H54 (cell line): ENCODE data around the gene SCN4A.
"Not testable (repeated sequence)": the region's sequence is repeated elsewhere in the genome, so short reads cannot be mapped to it uniquely, and the experiment has no call there.

Experiments used
- DNase-seq: peaks from one replicate; pipeline ENCODE4 v3.0.0; 2011; ENCODE audit warnings: low spot score, mixed read lengths; ENCODE audit not compliant: insufficient read length
- FAIRE-seq: peaks from 3 replicates; lab custom pipeline; 2011; peaks lifted over from hg19 to GRCh38; lab: Jason Lieb, UNC
- POLR2A ChIP-seq: IDR thresholded peaks from 2 replicates; pipeline ENCODE4 v1.6.1; 2011; ENCODE audit warnings: low read depth, mild to moderate bottlenecking, low read length

Gene SCN4A

DNA sequence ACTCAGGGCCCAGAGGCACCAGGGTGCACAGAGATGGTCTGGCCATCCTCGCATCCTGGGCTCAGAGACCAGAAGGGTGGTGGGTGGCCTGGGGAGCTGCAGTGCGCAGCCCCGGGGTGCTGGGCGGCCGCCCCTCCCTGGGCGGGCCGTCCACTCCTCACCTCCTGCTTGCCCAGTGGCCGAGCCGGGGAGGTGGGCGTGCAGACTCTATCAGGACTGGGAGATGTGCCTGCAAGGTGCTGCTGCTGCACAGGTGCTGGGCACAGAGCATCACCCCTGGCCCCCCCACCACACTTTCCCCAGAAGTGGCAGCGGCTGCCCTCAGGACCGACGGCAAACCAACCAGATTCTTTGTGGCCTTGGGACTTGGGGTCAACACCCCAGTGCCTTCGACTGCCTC, at the start of gene SCN4A:
SCN4A (minus strand) TSS at position 123 of the 400 bp plus-strand sequence; CDS start at position 46, 77 bp downstream.
- FAIRE-seq (no peak), DNase-seq (no peak)
- no peak for TF ChIP-seq POLR2A

DNA sequence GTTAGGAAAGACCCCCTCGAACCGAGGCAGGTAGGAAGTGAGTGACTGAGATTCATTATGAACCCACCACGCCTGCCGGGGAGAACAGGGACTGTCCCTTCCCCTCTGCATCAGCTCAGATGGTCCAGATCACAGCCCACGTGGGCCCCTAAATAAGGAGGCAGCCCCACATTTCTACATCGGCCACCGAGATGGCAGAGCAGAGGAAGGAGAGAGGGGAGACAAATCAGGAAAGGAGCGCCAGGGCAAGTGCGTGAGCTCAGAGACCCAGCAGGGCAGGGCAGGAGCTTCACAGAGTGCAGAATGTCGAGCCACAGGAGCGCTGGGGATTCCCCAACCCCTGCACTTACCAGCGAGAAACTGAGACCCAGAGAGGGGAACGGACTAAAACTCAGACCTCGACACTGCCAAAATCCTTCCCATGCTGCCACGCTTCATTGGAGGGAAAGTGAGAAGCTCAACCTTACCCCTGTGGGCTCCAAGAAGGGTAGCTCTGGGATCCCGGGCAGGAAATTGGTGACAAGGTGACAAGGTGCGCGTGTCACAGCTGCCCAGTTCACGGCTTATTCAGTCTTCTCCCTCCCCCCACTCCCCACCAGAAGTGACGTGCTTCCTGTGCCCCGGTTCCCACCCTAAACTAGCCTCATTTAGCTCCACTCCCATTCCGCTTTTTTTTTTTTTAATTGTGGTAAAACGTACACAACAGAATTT, 47.5 kb upstream of the SCN4A start, which contains the start of gene ICAM2:
ICAM2 (minus strand) TSS at position 578 of the 711 bp plus-strand sequence. CDS start 13,942 bp downstream, outside the sequence.
- DNase-seq (no peak), FAIRE-seq (no peak)
- no peak for TF ChIP-seq POLR2A

- DNase-seq, FAIRE-seq: not testable (repeated sequence)
Measured at GRCh38 chr17:64019551-64019961, 46.8 kb upstream of the SCN4A start.

DNA sequence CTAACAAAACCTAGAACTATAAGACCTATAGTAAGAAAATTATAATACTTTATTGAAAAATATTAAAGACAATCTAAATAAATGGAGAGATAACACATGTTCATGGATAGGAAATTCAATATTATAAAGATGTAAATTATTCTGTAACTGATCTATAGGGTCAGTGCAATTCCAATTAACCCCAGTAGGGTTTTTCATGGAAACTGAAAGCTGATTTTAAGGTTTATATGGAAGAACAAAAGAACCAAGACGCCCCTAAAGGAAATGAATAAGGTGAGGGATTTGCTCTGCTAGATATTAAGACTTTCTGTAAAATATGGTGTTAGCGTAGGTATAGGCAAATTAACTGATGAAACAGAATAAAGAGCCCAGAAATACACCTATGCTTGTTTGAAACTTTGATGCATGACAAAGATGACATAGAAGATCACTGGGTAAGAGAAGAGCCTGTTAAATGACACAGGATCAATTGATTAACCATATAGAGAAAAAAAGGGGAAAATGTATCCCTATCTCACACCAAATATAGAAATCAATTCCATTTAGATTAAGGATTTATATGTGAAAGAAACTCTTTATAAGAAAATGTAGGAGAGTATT, 44.8 kb upstream of the SCN4A start:
- no peak for FAIRE-seq
- no peak for TF ChIP-seq POLR2A
- no peak for DNase-seq

DNA sequence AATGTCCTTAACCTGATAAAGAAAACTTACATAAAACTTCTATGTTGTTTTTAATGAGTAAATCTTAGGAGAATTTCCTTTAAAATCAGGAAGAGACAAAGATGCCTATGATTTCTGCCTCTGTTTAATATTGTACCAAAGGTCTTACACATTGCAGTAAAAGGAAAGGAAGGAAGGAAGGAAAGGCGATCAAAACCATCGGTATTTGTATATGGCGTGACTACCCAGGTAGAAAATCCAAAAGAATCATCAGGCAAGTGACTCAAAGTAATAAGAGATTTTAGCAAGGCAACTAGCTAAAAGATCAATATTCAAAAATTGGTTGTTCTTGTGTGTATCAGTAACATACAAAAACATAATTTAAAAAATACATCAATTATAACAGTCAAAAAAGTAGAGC, 44.3 kb upstream of the SCN4A start:
- no peak for FAIRE-seq
- TF ChIP-seq POLR2A, result no peak
- DNase-seq, result no peak

DNA sequence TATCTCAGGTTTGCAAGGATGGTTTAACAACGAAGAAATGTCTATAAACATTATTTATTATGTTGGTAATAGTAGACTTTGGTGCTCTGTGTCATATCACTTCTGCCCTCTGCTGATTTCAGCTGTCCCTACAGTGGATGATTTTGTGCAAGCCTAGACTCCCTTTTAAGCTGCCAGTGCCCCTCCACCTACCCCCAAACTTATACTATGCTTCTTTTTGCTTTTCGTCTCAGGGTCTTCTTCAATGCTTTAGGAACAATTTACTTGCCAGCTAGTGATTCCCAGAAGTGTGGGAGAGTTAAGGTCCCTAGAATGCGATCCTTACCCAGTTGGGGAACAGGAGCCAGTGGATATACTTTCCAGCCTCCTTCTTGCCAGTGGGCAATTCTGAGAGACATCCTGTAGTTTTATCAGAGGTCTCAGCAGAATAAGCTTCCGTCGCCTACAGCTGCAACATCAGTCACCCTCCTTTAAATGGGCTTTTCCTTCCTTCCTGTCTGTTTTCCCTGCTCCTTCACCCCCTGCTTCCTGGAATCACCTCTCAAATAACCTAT, 43.6 kb upstream of the SCN4A start:
- no peak for FAIRE-seq
- DNase-seq, result no peak
- TF ChIP-seq POLR2A, result no peak

DNA sequence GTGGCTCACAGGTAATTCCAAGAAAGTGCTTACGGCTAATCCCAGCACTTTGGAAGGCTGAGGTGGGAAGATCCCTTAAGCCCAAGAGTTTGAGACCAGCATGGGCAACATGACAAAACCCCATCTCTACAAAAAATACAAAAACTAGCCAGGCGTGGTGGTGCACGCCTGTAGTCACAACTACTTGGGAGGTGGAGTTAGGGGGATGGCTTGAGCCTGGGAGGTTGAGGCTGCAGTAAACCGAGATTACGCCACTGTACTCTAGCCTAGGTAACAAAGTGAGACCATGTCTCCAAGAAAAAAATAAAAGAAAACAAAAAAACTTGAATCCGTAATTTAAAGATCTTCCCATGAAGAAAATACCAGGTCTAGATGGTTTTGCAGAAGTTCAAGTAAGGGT, 42.7 kb upstream of the SCN4A start:
- FAIRE-seq, result no peak
- no peak for DNase-seq
- no peak for TF ChIP-seq POLR2A

GRCh38 chr17:64009571-64010402, 37.1 kb upstream of the SCN4A start:
- DNase-seq (no peak), FAIRE-seq (no peak)
- no peak for TF ChIP-seq POLR2A

DNA sequence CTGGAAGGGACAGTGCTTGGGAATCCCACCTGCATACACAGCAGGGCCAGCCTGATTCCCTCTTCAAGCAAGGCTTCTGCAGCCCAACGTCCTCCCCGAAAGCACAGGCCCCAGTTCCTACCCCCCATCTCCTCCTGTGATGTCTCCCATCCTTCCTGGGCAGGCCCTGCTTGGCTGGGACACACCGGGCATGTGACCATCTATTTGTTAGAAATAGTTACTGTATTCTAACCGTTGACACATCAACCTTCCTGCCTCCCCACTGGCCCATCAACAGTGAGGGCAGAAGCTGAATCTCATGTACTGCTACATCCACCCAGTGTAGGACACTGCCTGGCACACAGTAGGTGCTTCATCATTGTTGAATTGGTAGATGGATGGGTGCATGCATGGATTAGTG, 36.1 kb upstream of the SCN4A start:
- no peak for DNase-seq
- no peak for FAIRE-seq
- no peak for TF ChIP-seq POLR2A

- no peak for TF ChIP-seq POLR2A
- FAIRE-seq (no peak), DNase-seq (no peak)
Measured at GRCh38 chr17:64008346-64008745, 35.6 kb upstream of the SCN4A start.

- no peak for DNase-seq
- no peak for FAIRE-seq
- TF ChIP-seq POLR2A, result no peak
Measured at GRCh38 chr17:64007838-64008282, 35.1 kb upstream of the SCN4A start.

DNA sequence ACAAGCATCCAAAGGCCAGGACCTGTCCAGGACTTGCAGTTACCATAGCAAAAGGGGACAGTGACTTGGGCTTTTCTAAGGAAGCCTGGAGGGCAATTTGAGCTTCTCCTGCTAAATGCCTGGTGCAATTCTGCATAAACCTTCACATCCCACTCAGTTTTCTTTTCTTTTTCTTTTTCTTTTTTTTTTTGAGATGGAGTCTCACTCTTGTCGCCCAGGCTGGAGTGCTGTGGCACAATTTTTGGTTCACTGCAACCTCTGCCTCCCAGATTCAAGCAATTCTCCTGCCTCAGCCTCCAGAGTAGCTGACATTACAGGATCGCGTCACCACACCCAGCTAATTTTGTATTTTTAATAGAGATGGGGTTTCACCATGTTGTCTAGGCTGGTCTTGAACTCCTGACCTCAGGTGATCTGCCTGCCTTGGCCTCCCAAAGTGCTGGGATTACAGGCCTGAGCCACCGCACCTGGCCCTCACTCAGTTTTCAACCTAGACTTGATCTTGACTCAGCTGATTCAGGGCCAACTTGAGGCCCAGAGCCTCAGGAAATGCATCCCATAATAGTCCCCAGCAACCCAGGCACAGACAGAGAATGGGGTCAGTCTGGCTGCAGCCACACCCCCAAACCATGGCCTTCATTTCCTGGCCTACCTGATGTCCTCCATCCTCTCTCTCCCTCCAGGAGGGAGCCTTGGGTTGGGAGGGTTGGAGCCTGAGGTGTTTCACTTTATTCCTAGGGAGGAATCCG, 34.5 kb upstream of the SCN4A start:
- not testable (repeated sequence) for DNase-seq, FAIRE-seq
